Esophagus squamous epithelium (tissue), 5 donors: ENCODE data around the gene CRTC2. TPM values are rescaled to one million over a fixed set of nuclear protein-coding genes. Genes with fewer than 3 reads are reported as not detected.

ENCODE experiments used
- DNase-seq: peaks from one replicate; lab custom pipeline; 2025; lab: John Stamatoyannopoulos, UW
- H3K27ac ChIP-seq, 4 donors: fragments of 200-600 bp; sonication (generic); one replicate each; pipeline ENCODE4 v1.5.1; 2016 to 2019; ENCODE audit warnings: mild to moderate bottlenecking in 1 of 4
- H3K27me3 ChIP-seq, 4 donors: fragments of 200-600 bp; sonication (generic); 1 replicate in 3 of 4; 2 replicates in 1 of 4; pipeline versions ENCODE4 v1.5.1 to v1.6.0; 2017 to 2021; ENCODE audit warnings: antibody characterized with exemption in 1 of 4
- H3K36me3 ChIP-seq, 3 donors: fragments of 200-600 bp; sonication (generic); one replicate each; pipeline ENCODE4 v1.5.1; 2016 to 2019
- H3K4me1 ChIP-seq, 3 donors: fragments of 200-600 bp; sonication (generic); one replicate each; pipeline ENCODE4 v1.5.1; 2017 to 2019
- H3K4me3 ChIP-seq, 4 donors: fragments of 200-600 bp; sonication (generic); 1 replicate in 3 of 4; 2 replicates in 1 of 4; pipeline ENCODE4 v1.5.1; 2016 to 2019; ENCODE audit warnings: mild to moderate bottlenecking in 2 of 4, moderate library complexity in 1 of 4
- H3K9me3 ChIP-seq, 3 donors: fragments of 200-600 bp; sonication (generic); one replicate each; pipeline ENCODE4 v1.5.1; 2016 to 2019
- CTCF ChIP-seq, 6 experiments: fragments of 450-650 bp in 4 of 6; fragments of 200-600 bp in 2 of 6; sonication (generic) in 2 of 6; IDR thresholded peaks; one replicate each; pipeline ENCODE4 v1.5.1; 2016 to 2019; ENCODE audit warnings: antibody characterized with exemption in 6 of 6, mild to moderate bottlenecking in 4 of 6, moderate library complexity in 4 of 6
- POLR2A ChIP-seq, 4 donors: fragments of 450-650 bp; IDR thresholded peaks; one replicate each; pipeline ENCODE4 v1.6.1; 2017; ENCODE audit warnings: antibody characterized with exemption in 4 of 4, mild to moderate bottlenecking in 4 of 4, moderate library complexity in 3 of 4
- WGBS, 2 donors: methylation state at CpG; one replicate each; pipeline ENCODE4 v1.1.5; 2018; 5-methylcytosine and 5-hydroxymethylcytosine counted together
- intact Hi-C: fragments of 100-400 bp; cut with DNase I; formaldehyde crosslinking; loops from one replicate; pipeline ENCODE4 v1.15.0; 2022
- total RNA-seq, 4 donors: library from RNA; depleted of rRNA; stranded (reverse); fragments of >200 nt; gene quantifications; one replicate each; pipeline ENCODE4 v1.1.0, GENCODE V29; 2016
- donor health status: DM: yes; HTN: yes; CAD: no.

CRTC2 gene
- total RNA-seq, 4 donors from 2014 or later = 7.5 to 13.2 (median 8.0) TPM

DNA sequence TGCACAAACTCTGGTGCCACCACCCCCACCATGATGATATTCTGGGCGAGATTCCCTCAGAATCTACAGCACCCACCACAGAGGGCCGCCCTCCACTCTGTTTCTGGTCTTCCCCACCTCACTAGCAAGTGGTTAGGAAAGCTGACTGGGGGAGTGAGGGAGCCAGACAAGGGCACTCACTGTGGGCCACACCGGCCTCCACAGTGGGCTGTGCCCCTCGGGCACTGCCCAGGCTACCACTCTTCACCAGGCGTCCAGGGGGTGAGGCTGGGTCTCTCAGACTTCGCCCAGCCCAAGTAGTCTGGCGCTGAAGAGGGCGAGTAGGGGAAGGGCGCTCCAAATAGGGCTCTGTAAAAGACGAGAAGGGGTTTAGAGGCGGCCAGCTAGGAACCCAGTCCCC lies 24.5 kb downstream of the CRTC2 start:
- H3K9me3 ChIP-seq = no peaks in the 10 kb centered on the region
- peaks cover 0 to 5% (median 0%) of the 10 kb centered on the region in 3 donors for H3K4me1 ChIP-seq
- TF ChIP-seq POLR2A (IDR thresholded peaks at IDR 0.05) (no peak), CTCF (IDR thresholded peaks at IDR 0.05) (no peak)
- no peak overlapping the region for H3K27ac ChIP-seq
- no peak overlapping the region for H3K4me3 ChIP-seq
- DNase-seq = no peak
- intact Hi-C loops = no loop called here
- H3K36me3 ChIP-seq = peaks cover 28 to 100% (median 42%) of the 10 kb centered on the region in 3 donors
- no peaks in the 10 kb centered on the region for H3K27me3 ChIP-seq
- 92 to 97% methylated on average over 7 to 8 of the region's 11 CpGs for WGBS, 2 donors

DNA sequence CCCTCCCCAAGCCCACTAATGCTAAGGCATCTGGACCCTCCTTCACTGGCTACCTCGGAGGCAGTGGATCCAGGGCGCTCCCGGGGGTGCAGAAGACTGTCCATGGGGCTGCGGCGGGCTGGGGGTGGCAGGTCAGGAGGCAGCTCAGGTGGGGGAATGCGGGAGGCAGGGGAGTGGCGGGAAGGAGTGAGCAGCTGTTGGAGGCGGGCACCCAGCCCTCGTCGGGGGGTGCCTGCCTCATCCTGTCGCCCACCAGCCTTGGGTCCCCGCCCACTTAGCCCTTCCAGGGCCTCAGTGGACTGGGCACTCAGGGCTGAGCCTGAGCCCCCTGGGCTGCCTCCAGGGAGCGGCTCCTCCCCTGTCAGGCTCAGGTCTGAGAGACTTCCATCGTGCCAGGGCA lies 25.0 kb downstream of the CRTC2 start:
- Histone ChIP-seq H3K4me1 (peaks cover 0 to 11% (median 0%) of the 10 kb centered on the region in 3 donors), H3K4me3 (no peak overlapping the region), H3K9me3 (no peaks in the 10 kb centered on the region), H3K36me3 (peaks cover 28 to 96% (median 42%) of the 10 kb centered on the region in 3 donors), H3K27me3 (no peaks in the 10 kb centered on the region), H3K27ac (no peak overlapping the region)
- DNase-seq = no peak
- intact Hi-C loops = no loop called here
- WGBS, 2 donors = 72 to 100% methylated on average over 1 to 5 of the region's 14 CpGs
- TF ChIP-seq POLR2A (IDR thresholded peaks at IDR 0.05) (no peak), CTCF (IDR thresholded peaks at IDR 0.05) (no peak)

DNA sequence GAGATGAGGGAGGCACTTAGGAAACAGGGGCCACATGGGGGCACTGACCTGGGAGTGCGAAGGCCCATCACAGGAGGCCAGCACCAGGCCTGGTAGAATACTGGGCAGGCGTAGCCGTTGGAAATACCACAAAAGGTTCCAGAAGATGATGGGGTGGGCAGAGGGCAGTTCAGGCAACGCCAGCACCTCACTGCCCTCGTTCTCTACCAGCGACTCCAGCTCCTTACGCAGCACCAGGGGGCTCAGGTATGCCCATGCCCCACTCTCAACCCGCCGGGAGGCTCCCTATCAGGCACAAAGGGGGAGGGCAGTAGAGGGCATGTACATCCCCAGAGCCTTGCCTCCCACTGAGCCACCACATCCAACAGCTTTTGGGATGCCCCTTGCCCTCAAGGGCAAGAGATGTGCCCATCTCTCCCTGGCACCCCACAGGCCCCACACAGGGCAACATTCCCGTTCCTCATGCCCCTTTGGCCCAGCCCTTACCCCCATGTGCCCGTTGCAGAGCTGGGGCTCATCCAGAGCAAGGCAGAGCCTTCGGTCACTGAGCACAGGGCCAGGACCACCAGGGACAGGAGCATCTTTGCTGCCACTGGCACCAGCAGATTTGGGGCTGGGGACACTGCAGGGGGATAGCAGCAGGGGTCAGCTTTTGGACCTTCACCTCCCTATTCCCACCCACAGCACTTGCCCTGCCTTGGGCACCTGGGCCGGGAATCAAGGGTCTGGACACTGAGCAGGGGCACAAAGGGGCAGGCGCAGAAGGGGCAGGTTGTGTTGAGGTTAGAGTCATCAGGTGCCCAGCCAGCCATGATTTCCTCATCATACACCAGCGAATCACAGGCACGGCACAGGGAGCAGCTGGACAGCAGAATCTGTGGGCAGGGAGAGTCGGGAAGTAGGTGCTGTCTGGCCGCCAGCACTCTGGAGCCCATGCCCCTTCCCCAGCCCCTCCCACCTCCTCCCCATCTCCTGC lies 26.0 kb downstream of the CRTC2 start:
- H3K36me3 ChIP-seq = peaks cover 28 to 86% (median 42%) of the 10 kb centered on the region in 3 donors
- TF ChIP-seq CTCF (IDR thresholded peaks at IDR 0.05) = no peak
- no peak for TF ChIP-seq POLR2A (IDR thresholded peaks at IDR 0.05)
- no peak overlapping the region for H3K4me3 ChIP-seq
- H3K27ac ChIP-seq = no peak overlapping the region
- intact Hi-C loops = no loop called here
- no peak for DNase-seq
- 91 to 99% methylated on average over 9 to 10 of the region's 18 CpGs for WGBS, 2 donors
- peaks cover 0 to 14% (median 0%) of the 10 kb centered on the region in 3 donors for H3K4me1 ChIP-seq
- H3K9me3 ChIP-seq = no peaks in the 10 kb centered on the region
- no peaks in the 10 kb centered on the region for H3K27me3 ChIP-seq

DNA sequence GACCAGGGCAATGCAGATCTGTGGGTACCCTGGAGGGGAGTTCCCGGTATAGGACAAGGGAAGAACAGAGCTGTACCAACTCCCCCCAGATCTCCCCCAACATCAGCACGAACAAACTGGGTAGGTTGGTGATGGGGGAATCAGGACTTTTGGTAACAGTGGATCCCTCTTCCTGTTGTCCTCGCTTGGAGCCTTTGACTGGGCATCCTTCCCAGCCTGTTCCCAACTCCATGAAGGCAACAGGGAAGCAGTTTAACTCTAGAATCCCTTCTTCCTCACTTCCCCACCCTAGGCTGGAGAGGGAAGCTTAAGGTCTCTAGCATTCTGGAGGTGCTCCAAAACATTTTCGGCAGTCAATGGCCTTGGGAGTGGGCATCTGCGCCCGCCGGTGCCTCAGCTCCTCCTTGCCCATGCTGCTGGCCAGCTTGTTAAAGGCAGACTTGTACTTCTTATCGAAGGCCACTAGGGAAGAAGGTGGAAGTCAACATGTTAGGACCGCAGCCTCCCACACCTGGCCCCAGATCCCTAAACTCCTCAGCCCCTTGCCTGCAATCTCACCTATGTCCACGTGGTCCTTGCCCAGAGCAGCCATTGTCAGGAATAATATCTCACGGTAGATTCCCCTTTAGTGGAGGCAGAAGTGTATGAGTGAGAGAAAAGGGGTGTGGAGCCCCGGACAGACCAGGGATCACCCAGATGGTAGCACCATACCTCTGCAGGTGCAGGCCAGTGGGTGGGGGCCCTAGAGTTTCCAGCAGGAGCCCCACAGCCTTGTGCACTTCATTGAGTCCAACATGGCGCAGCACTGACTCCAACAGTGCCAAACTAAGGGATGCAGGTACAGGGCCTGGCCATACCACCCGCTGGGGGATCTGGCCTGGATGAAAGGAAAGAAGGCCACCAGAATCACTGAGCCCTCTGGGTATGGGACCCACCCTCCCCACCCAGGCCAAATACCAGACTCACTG lies 28.1 kb downstream of the CRTC2 start:
- H3K36me3 ChIP-seq = peaks cover 11 to 64% (median 30%) of the 10 kb centered on the region in 3 donors
- H3K27ac ChIP-seq = no peak overlapping the region
- H3K9me3 ChIP-seq = no peaks in the 10 kb centered on the region
- H3K27me3 ChIP-seq = no peaks in the 10 kb centered on the region
- TF ChIP-seq POLR2A (IDR thresholded peaks at IDR 0.05) = no peak
- no peak for TF ChIP-seq CTCF (IDR thresholded peaks at IDR 0.05)
- H3K4me1 ChIP-seq = peaks cover 0 to 14% (median 0%) of the 10 kb centered on the region in 3 donors
- no peak for DNase-seq
- intact Hi-C loops = no loop called here
- H3K4me3 ChIP-seq = no peak overlapping the region
- 80 to 87% methylated on average over 10 to 12 of the region's 14 CpGs for WGBS, 2 donors
